ENCODE data around the gene NTN5. TPM values are rescaled to one million over a fixed set of nuclear protein-coding genes. Genes with fewer than 3 reads are reported as not detected.

NTN5 gene
- total and polyA plus RNA-seq, 10 of the 15 experiments (the other 5 are each of a cell fraction or from before 2014, with no cell fraction given) = 0.07 to 0.22 TPM; not detected in 8

DNA sequence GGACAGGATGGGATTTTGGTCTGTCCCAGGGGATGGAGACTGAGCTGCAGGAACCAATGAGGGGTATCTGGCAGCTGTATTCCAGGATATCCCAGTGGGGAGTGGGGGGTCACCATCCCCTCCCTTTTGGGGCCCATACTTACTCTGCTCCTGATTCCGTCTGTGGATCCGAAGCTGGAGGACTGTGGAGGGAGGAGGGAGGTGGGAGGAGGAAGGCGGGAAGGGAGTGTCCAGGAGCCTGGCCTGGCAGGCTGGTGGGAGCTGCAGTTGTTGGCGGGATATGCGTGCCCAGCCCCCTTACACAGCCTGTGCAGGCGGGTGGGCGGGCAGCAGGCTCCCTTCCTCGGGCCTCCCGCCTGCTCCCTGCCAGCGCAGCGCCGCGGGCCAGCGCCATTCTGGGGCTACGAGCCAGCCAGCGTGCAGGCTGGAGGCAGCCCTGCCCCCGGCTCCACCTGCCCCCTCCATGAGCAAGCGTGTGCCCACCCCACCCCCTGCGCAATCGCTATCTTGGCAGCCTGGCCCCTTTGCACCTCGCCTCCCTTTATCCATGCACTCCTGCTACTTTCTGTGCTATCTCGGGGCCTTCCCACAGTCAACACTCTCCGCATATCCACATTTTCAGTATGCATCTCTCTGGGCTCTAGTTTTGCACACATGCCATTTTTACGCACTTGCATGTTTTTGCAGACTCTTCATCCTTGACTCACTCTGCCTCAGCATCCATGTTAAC is 43.9 kb upstream of the NTN5 start (continued):
- no peak for TF ChIP-seq PML (IDR thresholded peaks at IDR 0.05; ENCODE audit: low read length)
- TF ChIP-seq, protein P1, sequence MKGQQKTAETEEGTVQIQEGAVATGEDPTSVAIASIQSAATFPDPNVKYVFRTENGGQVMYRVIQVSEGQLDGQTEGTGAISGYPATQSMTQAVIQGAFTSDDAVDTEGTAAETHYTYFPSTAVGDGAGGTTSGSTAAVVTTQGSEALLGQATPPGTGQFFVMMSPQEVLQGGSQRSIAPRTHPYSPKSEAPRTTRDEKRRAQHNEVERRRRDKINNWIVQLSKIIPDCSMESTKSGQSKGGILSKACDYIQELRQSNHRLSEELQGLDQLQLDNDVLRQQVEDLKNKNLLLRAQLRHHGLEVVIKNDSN (IDR thresholded peaks at IDR 0.05; ENCODE audit: borderline replicate concordance, extremely low read length, insufficient read depth, low read depth, low read length) = no peak
- no peak for TF ChIP-seq CEBPB (IDR thresholded peaks at IDR 0.05; ENCODE audit: borderline replicate concordance in 1 of 2, low read depth in 2 of 2, low read length in 2 of 2)
- no peak for TF ChIP-seq MYC (IDR thresholded peaks at IDR 0.05; ENCODE audit: insufficient read depth, insufficient read length, insufficient replicate concordance, low read length, severe bottlenecking)
- no peak for TF ChIP-seq YY1 (IDR thresholded peaks at IDR 0.05; ENCODE audit: low read depth, low read length)
- no peak for TF ChIP-seq ZNF217 (IDR thresholded peaks at IDR 0.05)
- no peak for TF ChIP-seq ETV6 (conservative IDR thresholded peaks at IDR 0.05 in 1 of 2, IDR thresholded peaks at IDR 0.05 in 1 of 2; ENCODE audit: borderline replicate concordance in 1 of 2, low read depth in 1 of 2)
- TF ChIP-seq, protein P2, sequence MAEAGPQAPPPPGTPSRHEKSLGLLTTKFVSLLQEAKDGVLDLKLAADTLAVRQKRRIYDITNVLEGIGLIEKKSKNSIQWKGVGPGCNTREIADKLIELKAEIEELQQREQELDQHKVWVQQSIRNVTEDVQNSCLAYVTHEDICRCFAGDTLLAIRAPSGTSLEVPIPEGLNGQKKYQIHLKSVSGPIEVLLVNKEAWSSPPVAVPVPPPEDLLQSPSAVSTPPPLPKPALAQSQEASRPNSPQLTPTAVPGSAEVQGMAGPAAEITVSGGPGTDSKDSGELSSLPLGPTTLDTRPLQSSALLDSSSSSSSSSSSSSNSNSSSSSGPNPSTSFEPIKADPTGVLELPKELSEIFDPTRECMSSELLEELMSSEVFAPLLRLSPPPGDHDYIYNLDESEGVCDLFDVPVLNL (IDR thresholded peaks at IDR 0.05; ENCODE audit: low read depth, low read length) = no peak
- TF ChIP-seq, protein P3, sequence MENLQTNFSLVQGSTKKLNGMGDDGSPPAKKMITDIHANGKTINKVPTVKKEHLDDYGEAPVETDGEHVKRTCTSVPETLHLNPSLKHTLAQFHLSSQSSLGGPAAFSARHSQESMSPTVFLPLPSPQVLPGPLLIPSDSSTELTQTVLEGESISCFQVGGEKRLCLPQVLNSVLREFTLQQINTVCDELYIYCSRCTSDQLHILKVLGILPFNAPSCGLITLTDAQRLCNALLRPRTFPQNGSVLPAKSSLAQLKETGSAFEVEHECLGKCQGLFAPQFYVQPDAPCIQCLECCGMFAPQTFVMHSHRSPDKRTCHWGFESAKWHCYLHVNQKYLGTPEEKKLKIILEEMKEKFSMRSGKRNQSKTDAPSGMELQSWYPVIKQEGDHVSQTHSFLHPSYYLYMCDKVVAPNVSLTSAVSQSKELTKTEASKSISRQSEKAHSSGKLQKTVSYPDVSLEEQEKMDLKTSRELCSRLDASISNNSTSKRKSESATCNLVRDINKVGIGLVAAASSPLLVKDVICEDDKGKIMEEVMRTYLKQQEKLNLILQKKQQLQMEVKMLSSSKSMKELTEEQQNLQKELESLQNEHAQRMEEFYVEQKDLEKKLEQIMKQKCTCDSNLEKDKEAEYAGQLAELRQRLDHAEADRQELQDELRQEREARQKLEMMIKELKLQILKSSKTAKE (IDR thresholded peaks at IDR 0.05; ENCODE audit: low read depth, poor library complexity, severe bottlenecking) = no peak
- TF ChIP-seq NFXL1 (IDR thresholded peaks at IDR 0.05; ENCODE audit: borderline replicate concordance) = no peak

All from GM12878 (cell line).